Mesendoderm (in vitro differentiated cells): ENCODE data around the gene PGPEP1.

Experiments used
- DNase-seq: peaks from one replicate; pipeline ENCODE4 v3.0.0; 2013
- H2AK5ac ChIP-seq: 2 replicates; pipeline ENCODE4 v1.6.1; 2013; ENCODE audit warnings: low read length, inconsistent platforms
- H2BK120ac ChIP-seq: 2 replicates; pipeline ENCODE4 v1.6.1; 2013; ENCODE audit warnings: low read depth, mild to moderate bottlenecking, low read length, moderate library complexity, mixed read lengths
- H2BK15ac ChIP-seq: replicated peaks from 2 replicates; pipeline ENCODE4 v1.6.1; 2013; ENCODE audit warnings: low read depth, mild to moderate bottlenecking, moderate library complexity
- H2BK5ac ChIP-seq: 2 replicates; pipeline ENCODE4 v1.6.1; 2013; ENCODE audit warnings: low read length, inconsistent platforms
- H3K18ac ChIP-seq: 2 replicates; pipeline ENCODE4 v1.6.1; 2013; ENCODE audit warnings: mild to moderate bottlenecking, low read length, mixed read lengths
- H3K23ac ChIP-seq: one replicate; pipeline ENCODE4 v1.6.1; 2013; ENCODE audit warnings: low read length
- H3K27ac ChIP-seq: 2 replicates; pipeline ENCODE4 v1.5.1; 2013; ENCODE audit warnings: low read depth, mild to moderate bottlenecking, inconsistent platforms, low read length, moderate library complexity
- H3K27me3 ChIP-seq: 2 replicates; pipeline ENCODE4 v1.6.1; 2013; ENCODE audit warnings: low read length, control low read depth, mild to moderate bottlenecking, inconsistent platforms; ENCODE audit not compliant: insufficient read depth, poor library complexity
- H3K36me3 ChIP-seq: 2 replicates; pipeline ENCODE4 v1.6.1; 2013; ENCODE audit warnings: low read length, inconsistent platforms; ENCODE audit not compliant: control insufficient read depth, insufficient read depth
- H3K4ac ChIP-seq: one replicate; pipeline ENCODE4 v1.6.1; 2013; ENCODE audit warnings: low read depth, mild to moderate bottlenecking, low read length, moderate library complexity
- H3K4me1 ChIP-seq: 2 replicates; pipeline ENCODE4 v1.6.1; 2013; ENCODE audit warnings: low read depth, low read length, inconsistent platforms; ENCODE audit not compliant: control insufficient read depth
- H3K4me2 ChIP-seq: 2 replicates; pipeline ENCODE4 v1.6.1; 2013; ENCODE audit warnings: low read length
- H3K4me3 ChIP-seq: 2 replicates; pipeline ENCODE4 v1.5.1; 2013; ENCODE audit warnings: mild to moderate bottlenecking, low read length
- H3K56ac ChIP-seq: one replicate; pipeline ENCODE4 v1.6.1; 2013; ENCODE audit warnings: low read length
- H3K79me1 ChIP-seq: 2 replicates; pipeline ENCODE4 v1.6.1; 2013; ENCODE audit warnings: low read length, inconsistent platforms
- H3K79me2 ChIP-seq: 2 replicates; pipeline ENCODE4 v1.6.1; 2013; ENCODE audit warnings: mild to moderate bottlenecking, low read length; ENCODE audit not compliant: control insufficient read depth, insufficient read depth
- H3K9ac ChIP-seq: 2 replicates; pipeline ENCODE4 v1.6.1; 2013; ENCODE audit warnings: low read length, inconsistent platforms
- H4K5ac ChIP-seq: one replicate; pipeline ENCODE4 v1.6.1; 2013; ENCODE audit warnings: low read length
- H4K8ac ChIP-seq: one replicate; pipeline ENCODE4 v1.6.1; 2013; ENCODE audit warnings: low read depth, mild to moderate bottlenecking, control low read depth, low read length, moderate library complexity
- WGBS: extraction: QIAGEN DNeasy Blood & Tissue Kit; methylation state at CpG from one replicate; pipeline ENCODE4 v1.1.7; 2013; ENCODE audit warnings: low lambda C conversion rate, missing lambda C conversion rate; ENCODE audit not compliant: insufficient coverage; ENCODE audit errors: extremely low coverage; 5-methylcytosine and 5-hydroxymethylcytosine counted together

PGPEP1 gene

DNA sequence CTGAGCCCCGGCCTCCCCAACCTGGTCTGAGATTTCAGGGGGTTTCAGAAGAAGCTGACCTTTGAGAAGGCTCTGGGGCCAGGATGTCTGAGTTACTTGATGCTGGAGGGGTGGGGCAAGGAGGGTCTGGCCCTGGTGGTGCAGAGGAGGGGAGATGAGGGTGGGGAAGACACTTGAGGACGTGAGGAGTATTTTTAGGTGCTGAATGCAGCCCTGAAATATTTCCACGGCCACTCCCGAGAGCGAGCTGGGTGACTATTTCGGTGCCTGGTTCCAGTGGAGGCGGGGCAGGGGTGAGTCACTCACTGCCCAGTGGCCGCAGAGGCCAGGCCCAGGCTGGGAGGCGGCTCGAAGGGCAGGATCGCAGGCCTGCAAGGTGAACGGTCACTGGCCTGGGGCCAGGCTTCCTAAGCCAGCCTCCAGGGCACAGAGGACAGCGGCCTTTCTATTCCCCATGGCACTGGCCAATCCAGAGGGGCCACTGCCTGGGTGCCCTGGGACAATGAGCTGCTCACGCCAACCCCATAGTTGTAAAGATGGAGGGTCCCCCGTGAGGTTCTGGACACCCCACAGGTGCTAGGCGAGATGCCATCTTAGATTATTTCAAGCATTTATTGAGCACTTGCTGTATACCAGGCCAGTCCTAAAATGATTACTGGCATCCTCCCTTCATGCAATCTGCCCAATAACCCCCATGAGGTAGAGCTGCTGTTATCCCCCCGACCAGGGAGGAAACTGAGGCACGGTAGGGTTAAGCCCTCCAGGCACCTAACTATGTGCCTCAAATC is 39.3 kb upstream of the PGPEP1 start:
- H3K27me3 ChIP-seq = no peaks in the 10 kb centered on the region
- H2AK5ac ChIP-seq = no peak overlapping the region
- H2BK120ac ChIP-seq = no peak overlapping the region
- no peak overlapping the region for H3K27ac ChIP-seq
- WGBS = no CpG with 5 or more reads among the region's 18 CpGs
- no peak overlapping the region for H3K4ac ChIP-seq
- H3K4me3 ChIP-seq = no peak overlapping the region
- H4K8ac ChIP-seq = no peak overlapping the region
- H3K36me3 ChIP-seq = no peaks in the 10 kb centered on the region
- H3K79me2 ChIP-seq = no peaks in the 10 kb centered on the region
- no peak overlapping the region for H2BK5ac ChIP-seq
- H3K79me1 ChIP-seq = no peaks in the 10 kb centered on the region
- no peak overlapping the region for H3K18ac ChIP-seq
- DNase-seq = no peak
- H3K23ac ChIP-seq = no peak overlapping the region
- H3K4me2 ChIP-seq = no peak overlapping the region
- peaks cover 2% of the 10 kb centered on the region for H3K4me1 ChIP-seq
- no peak overlapping the region for H2BK15ac ChIP-seq
- H3K9ac ChIP-seq = no peak overlapping the region
- no peak overlapping the region for H3K56ac ChIP-seq
- no peak overlapping the region for H4K5ac ChIP-seq

DNA sequence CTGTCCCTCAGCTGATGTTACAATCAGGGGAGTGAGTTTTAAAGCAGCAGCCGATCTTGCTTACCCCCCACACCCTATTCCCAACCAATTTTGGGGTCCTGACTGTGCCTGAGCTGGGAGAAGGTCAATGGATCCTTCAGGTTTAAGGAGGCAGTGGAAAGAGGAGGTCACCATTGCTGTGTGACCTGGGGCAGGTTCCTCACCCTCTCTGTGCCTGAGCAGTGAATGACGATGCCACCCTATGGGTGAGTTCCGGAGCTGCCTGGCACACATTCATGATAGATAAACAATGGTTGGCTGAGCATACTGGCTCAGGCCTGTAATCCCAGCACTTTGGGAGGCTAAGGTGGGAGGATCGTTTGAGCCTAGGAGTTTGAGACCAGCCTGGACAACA is 38.7 kb upstream of the PGPEP1 start:
- H3K23ac ChIP-seq = no peak overlapping the region
- no peak overlapping the region for H3K9ac ChIP-seq
- H4K5ac ChIP-seq = no peak overlapping the region
- no peak overlapping the region for H3K27ac ChIP-seq
- H2BK15ac ChIP-seq = no peak overlapping the region
- WGBS = no CpG with 5 or more reads among the region's 4 CpGs
- H2BK5ac ChIP-seq = no peak overlapping the region
- H3K18ac ChIP-seq = no peak overlapping the region
- H3K4me3 ChIP-seq = no peak overlapping the region
- H3K4me2 ChIP-seq = no peak overlapping the region
- no peak overlapping the region for H2AK5ac ChIP-seq
- no peak for DNase-seq
- peaks cover 2% of the 10 kb centered on the region for H3K4me1 ChIP-seq
- H3K4ac ChIP-seq = no peak overlapping the region
- H3K36me3 ChIP-seq = no peaks in the 10 kb centered on the region
- no peak overlapping the region for H4K8ac ChIP-seq
- no peaks in the 10 kb centered on the region for H3K79me2 ChIP-seq
- no peaks in the 10 kb centered on the region for H3K27me3 ChIP-seq
- H2BK120ac ChIP-seq = no peak overlapping the region
- H3K79me1 ChIP-seq = no peaks in the 10 kb centered on the region
- no peak overlapping the region for H3K56ac ChIP-seq

DNA sequence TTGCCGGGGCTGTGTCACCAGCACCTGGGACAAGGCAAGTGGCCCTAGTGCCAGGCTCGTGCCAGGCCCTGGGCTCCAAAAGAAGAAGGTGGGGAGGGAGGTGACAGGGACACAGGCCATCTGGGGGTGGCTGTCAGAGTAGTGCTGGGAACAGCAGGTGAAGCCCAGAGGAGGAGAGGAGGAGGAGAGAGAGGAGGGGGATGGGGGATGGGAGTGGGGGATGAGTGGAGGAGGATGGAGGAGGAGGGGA is 36.3 kb upstream of the PGPEP1 start:
- H3K4me3 ChIP-seq = no peak overlapping the region
- peak overlapping the region; percentile 58 for H2BK5ac ChIP-seq
- peak overlapping the region; percentile 97 for H3K27ac ChIP-seq

DNA sequence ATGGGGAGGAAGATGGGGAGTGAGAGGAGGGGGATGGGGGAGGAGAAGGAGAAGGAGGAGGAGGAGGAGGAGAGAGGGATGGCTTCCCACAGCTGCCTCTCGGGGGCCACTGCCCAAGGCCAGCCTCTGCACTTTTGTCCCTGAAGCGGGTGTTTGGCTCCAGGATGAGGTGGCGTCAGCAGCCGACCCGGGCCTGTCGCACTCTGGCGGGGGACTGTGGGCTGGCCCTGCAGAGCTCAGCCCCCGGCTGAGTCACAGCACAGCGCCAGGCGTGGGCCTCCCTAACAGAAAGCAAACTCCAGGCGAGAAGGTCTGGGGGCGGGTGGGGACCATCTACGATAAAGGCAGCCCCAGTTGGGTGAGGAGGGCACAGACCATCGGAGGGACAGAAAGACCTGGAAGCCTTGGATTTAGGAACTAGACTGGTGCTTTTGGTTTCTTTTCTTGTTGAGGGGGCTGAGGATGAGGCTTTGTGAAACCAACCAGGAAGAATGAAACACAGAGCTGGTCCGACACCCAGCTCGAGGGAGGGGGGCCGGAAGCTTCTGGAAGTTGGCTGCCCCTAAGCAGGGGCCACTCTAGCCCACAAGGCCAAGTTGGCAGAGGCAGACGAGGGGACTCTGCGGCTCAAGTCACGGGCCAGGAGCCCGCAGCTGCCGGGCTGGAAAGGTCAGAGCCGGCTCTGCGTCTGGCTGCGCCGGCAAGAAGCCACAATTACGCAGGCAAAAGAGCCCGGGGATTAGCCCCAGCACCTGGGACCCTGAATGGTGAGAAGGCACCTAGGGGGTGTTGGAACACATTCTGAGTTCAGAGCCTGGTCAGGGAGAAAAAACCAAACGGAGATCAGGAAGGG is 35.7 kb upstream of the PGPEP1 start:
- no CpG with 5 or more reads among the region's 29 CpGs for WGBS
- H3K4me1 ChIP-seq = peaks cover 2% of the 10 kb centered on the region

More for the DNA sequence above, 36.3 kb upstream of the PGPEP1 start:
- no peak overlapping the region for H4K5ac ChIP-seq
- H3K56ac ChIP-seq = peak overlapping the region; percentile 88
- peak overlapping the region; percentile 49 for H3K9ac ChIP-seq
- no CpG with 5 or more reads among the region's 2 CpGs for WGBS
- DNase-seq = no peak
- no peak overlapping the region for H4K8ac ChIP-seq
- H2BK120ac ChIP-seq = no peak overlapping the region
- no peaks in the 10 kb centered on the region for H3K79me1 ChIP-seq
- H3K27me3 ChIP-seq = no peaks in the 10 kb centered on the region
- peak overlapping the region; percentile 95 for H2AK5ac ChIP-seq
- no peak overlapping the region for H2BK15ac ChIP-seq
- peak overlapping the region; percentile 16 for H3K4me2 ChIP-seq
- no peak overlapping the region for H3K4ac ChIP-seq
- H3K23ac ChIP-seq = no peak overlapping the region
- H3K79me2 ChIP-seq = no peaks in the 10 kb centered on the region
- H3K4me1 ChIP-seq = peaks cover 2% of the 10 kb centered on the region
- H3K18ac ChIP-seq = no peak overlapping the region
- H3K36me3 ChIP-seq = peaks cover 2% of the 10 kb centered on the region

DNA sequence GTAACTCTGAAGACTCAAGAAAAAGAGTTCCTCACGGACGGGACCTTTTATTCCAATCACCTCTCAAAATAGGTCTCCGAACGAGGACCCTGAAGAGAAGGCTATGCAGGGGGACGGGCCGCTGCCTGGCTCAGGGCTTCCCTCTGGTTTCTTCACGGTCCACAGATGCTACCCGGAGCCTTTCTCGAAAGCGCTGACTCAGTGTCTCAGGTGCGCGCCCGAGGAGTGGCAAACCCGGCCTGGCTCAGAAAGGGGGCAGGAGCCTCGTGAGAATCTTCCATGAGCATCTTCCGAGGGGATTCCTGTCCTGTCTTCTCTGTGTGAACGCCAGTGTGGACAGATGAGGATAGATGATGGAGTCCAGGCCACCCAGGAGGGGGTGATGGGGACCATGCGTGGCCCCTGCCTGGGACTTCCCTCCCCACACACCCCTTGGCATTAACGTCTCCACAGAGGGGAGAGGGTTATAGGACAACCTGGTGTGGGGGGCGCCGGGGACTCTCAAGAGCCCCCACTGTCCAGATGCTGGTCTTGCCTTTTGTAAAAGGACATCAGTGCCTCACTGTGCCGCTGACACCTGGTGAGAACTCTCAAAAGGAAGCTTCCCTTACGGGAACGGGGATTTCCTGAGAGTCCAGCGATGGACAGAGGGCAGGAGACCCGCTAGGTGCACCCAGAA is 34.0 kb upstream of the PGPEP1 start:
- Histone ChIP-seq H2BK5ac (no peak overlapping the region), H3K18ac (no peak overlapping the region), H2BK120ac (no peak overlapping the region), H3K4me1 (peaks cover 2% of the 10 kb centered on the region), H3K23ac (no peak overlapping the region), H4K8ac (no peak overlapping the region), H3K9ac (no peak overlapping the region), H3K4ac (no peak overlapping the region), H4K5ac (no peak overlapping the region), H3K79me2 (no peaks in the 10 kb centered on the region), H3K27ac (no peak overlapping the region), H3K4me3 (no peak overlapping the region), H2AK5ac (no peak overlapping the region), H3K4me2 (no peak overlapping the region), H3K56ac (no peak overlapping the region), H3K27me3 (no peaks in the 10 kb centered on the region), H3K36me3 (peaks cover 6% of the 10 kb centered on the region), H3K79me1 (no peaks in the 10 kb centered on the region), H2BK15ac (no peak overlapping the region)
- no CpG with 5 or more reads among the region's 26 CpGs for WGBS
- no peak for DNase-seq

More for the DNA sequence above, 35.7 kb upstream of the PGPEP1 start:
- no peak overlapping the region for H2AK5ac ChIP-seq
- H3K23ac ChIP-seq = no peak overlapping the region
- H2BK15ac ChIP-seq = no peak overlapping the region
- peak overlapping the region; percentile 97 for H3K27ac ChIP-seq
- peak overlapping the region; percentile 16 for H3K4me2 ChIP-seq
- no peak overlapping the region for H4K8ac ChIP-seq
- no peaks in the 10 kb centered on the region for H3K79me1 ChIP-seq
- H2BK120ac ChIP-seq = peak overlapping the region; percentile 84
- peak overlapping the region; percentile 82 for H2BK5ac ChIP-seq
- no peaks in the 10 kb centered on the region for H3K27me3 ChIP-seq
- DNase-seq = peak; percentile 86
- no peak overlapping the region for H4K5ac ChIP-seq
- H3K18ac ChIP-seq = peak overlapping the region; percentile 84
- H3K4me3 ChIP-seq = no peak overlapping the region
- H3K56ac ChIP-seq = peak overlapping the region; percentile 88
- H3K4ac ChIP-seq = peak overlapping the region; percentile 92
- H3K9ac ChIP-seq = peak overlapping the region; percentile 74
- H3K79me2 ChIP-seq = no peaks in the 10 kb centered on the region
- peaks cover 4% of the 10 kb centered on the region for H3K36me3 ChIP-seq
